HepG2 (cell line): Measurements from ENCODE around the gene ABHD17C. TPM values are rescaled to one million over a fixed set of nuclear protein-coding genes. Genes with fewer than 3 reads are reported as not detected.

Source experiments
- HDAC1 ChIP-seq: sonication (generic); formaldehyde crosslinking; IDR thresholded peaks from 2 replicates; pipeline ENCODE4 v1.5.1; 2020; ENCODE audit warnings: mild to moderate bottlenecking, missing genetic modification reagents
- HMG20A ChIP-seq: IDR thresholded peaks from 2 replicates; pipeline ENCODE4 v1.6.1; 2016; ENCODE audit warnings: borderline replicate concordance
- IKZF4 ChIP-seq: sonication (generic); formaldehyde crosslinking; IDR thresholded peaks from 2 replicates; pipeline ENCODE4 v1.5.1; 2020; ENCODE audit warnings: borderline replicate concordance, mild to moderate bottlenecking, low read depth, missing genetic modification reagents; ENCODE audit errors: not compliant biosample characterization
- MEF2D ChIP-seq: sonication (generic); formaldehyde crosslinking; IDR thresholded peaks from 2 replicates; pipeline ENCODE4 v1.5.1; 2020; ENCODE audit warnings: mild to moderate bottlenecking, missing genetic modification reagents
- NFIC ChIP-seq: IDR thresholded peaks from 2 replicates; pipeline ENCODE4 v1.6.1; 2012; ENCODE audit warnings: mild to moderate bottlenecking, low read length, inconsistent platforms
- NONO ChIP-seq, 2 experiments: fragments of 450-650 bp in 1 of 2; sonication (generic) in 1 of 2; formaldehyde crosslinking in 1 of 2; IDR thresholded peaks in 1 of 2; conservative IDR thresholded peaks in 1 of 2; 2 replicates each; pipeline versions ENCODE4 v1.6.1 to v1.8.0; 2017 to 2022; ENCODE audit warnings: mild to moderate bottlenecking in 1 of 2, missing genetic modification reagents in 1 of 2, moderate library complexity in 1 of 2
- NR3C1 ChIP-seq: sonication (generic); formaldehyde crosslinking; IDR thresholded peaks from 2 replicates; pipeline ENCODE4 v1.4.0; 2020; ENCODE audit warnings: missing genetic modification reagents
- TEAD2 ChIP-seq: sonication (generic); formaldehyde crosslinking; IDR thresholded peaks from 2 replicates; pipeline ENCODE4 v1.9.0; 2021; ENCODE audit warnings: missing genetic modification reagents
- ZC3H4 ChIP-seq: sonication (generic); formaldehyde crosslinking; IDR thresholded peaks from 2 replicates; pipeline ENCODE4 v1.4.0; 2020; ENCODE audit warnings: missing genetic modification reagents, borderline replicate concordance
- ZFP36 ChIP-seq: fragments of 150-350 bp; IDR thresholded peaks from 2 replicates; pipeline ENCODE4 v1.6.1; 2018; ENCODE audit warnings: borderline replicate concordance, low read length, low read depth; ENCODE audit not compliant: partially characterized antibody
- ZNF530 ChIP-seq: sonication (generic); formaldehyde crosslinking; IDR thresholded peaks from 2 replicates; pipeline ENCODE4 v1.5.0; 2020; ENCODE audit warnings: low read depth, mild to moderate bottlenecking, missing genetic modification reagents
- ZNF569 ChIP-seq: sonication (generic); formaldehyde crosslinking; IDR thresholded peaks from 2 replicates; pipeline ENCODE4 v1.5.0; 2020; ENCODE audit warnings: mild to moderate bottlenecking, missing genetic modification reagents, moderate library complexity, borderline replicate concordance
- ZNF615 ChIP-seq: sonication (generic); formaldehyde crosslinking; IDR thresholded peaks from 2 replicates; pipeline ENCODE4 v1.5.0; 2020; ENCODE audit warnings: mild to moderate bottlenecking, missing genetic modification reagents, borderline replicate concordance
- ZNF709 ChIP-seq: sonication (generic); formaldehyde crosslinking; IDR thresholded peaks from 2 replicates; pipeline ENCODE4 v1.5.0; 2020; ENCODE audit warnings: mild to moderate bottlenecking, missing genetic modification reagents
- ZNF747 ChIP-seq: sonication (generic); formaldehyde crosslinking; IDR thresholded peaks from 2 replicates; pipeline ENCODE4 v1.8.1; 2023; ENCODE audit warnings: missing genetic modification reagents, mild to moderate bottlenecking, borderline replicate concordance
- polyA plus RNA-seq, 8 experiments: library from polyadenylated mRNA; depleted of rRNA in 3 of 8; stranded (reverse) in 7 of 8; unstranded in 1 of 8; fragments of >200 nt; fragmentation: Illumina TruSeq in 4 of 8; extraction: Trizol in 4 of 8; gene quantifications; 2 replicates each; pipeline versions ENCODE4 v1.2.1 to v1.2.3, GENCODE V29; 2011 to 2016; ENCODE audit warnings: low read depth in 4 of 8, missing spikeins in 1 of 8, mixed read lengths in 1 of 8; ENCODE audit not compliant: insufficient read depth in 1 of 8
- total RNA-seq, 5 experiments: library from RNA; depleted of rRNA; stranded (reverse); fragments of >200 nt; fragmentation: Illumina TruSeq; extraction: Trizol; gene quantifications; 2 replicates each; pipeline ENCODE4 v1.2.3, GENCODE V29; 2016; ENCODE audit warnings: low read depth in 1 of 5
- TF ChIP-seq, protein P1 (sequence below): sonication (generic); formaldehyde crosslinking; IDR thresholded peaks from 2 replicates; pipeline ENCODE4 v1.8.0; 2022; ENCODE audit warnings: missing genetic modification reagents, mild to moderate bottlenecking, inconsistent platforms, borderline replicate concordance
- TF ChIP-seq, protein P2 (sequence below): sonication (generic); formaldehyde crosslinking; conservative IDR thresholded peaks from 2 replicates; pipeline ENCODE4 v1.8.0; 2022; ENCODE audit warnings: mild to moderate bottlenecking, moderate library complexity, missing genetic modification reagents
- TF ChIP-seq, protein P3 (sequence below): sonication (generic); formaldehyde crosslinking; conservative IDR thresholded peaks from 2 replicates; pipeline ENCODE4 v1.4.0; 2020; ENCODE audit warnings: missing genetic modification reagents
- TF ChIP-seq, protein P4 (sequence below): sonication (generic); formaldehyde crosslinking; IDR thresholded peaks from 2 replicates; pipeline ENCODE4 v1.4.0; 2020; ENCODE audit warnings: missing genetic modification reagents
- TF ChIP-seq, protein P5 (sequence below): sonication (generic); formaldehyde crosslinking; IDR thresholded peaks from 2 replicates; pipeline ENCODE4 v1.4.0; 2020; ENCODE audit warnings: missing genetic modification reagents

The ABHD17C gene
- total and polyA plus RNA-seq, 2 of the 13 experiments (the other 11 are each of a cell fraction or from before 2014, with no cell fraction given) = 2.9 to 3.9 TPM

DNA sequence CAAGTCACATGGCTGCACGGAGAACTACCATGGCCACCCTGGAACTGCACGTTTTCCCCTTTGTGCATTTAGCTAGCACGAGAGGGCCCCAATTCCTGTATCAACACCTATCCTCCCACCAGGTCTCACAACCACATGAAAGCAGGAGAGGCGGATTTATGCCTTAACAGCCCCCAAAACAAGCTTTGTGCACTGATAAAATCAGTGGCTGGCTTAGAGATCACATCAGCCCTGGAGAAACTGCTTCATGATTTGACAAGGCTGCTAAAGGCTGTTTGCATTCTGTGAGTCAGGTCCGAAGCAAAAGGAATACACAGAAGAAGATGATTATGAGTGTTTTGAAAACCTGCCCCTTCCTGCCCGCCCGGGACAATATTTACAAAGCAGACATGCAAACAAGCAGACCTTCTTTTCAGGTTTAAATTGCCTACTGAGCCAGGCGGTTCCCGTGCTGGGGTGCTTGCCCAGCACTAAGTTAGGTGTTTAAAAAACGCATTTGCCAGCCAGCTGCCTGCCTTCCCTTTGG lies 109.9 kb downstream of the ABHD17C start (continued):
- TF ChIP-seq, protein P1, sequence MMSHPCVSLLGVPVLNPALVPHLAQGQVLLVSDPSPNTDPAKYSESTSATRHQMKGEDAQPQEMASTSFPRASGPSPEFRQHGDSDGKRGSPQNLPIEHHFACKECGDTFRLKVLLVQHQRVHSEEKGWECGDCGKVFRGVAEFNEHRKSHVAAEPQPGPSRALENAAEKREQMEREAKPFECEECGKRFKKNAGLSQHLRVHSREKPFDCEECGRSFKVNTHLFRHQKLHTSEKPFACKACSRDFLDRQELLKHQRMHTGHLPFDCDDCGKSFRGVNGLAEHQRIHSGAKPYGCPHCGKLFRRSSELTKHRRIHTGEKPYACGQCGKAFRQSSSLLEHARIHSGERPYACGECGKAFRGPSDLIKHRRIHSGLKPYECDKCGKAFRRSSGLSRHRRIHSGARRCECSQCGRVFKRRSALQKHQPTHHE = no peak
- TF ChIP-seq NR3C1 (CRISPR knock-in tag) (no peak), NONO (IDR thresholded peaks at IDR 0.05) (no peak), NONO (CRISPR knock-in tag; conservative IDR thresholded peaks at IDR 0.05) (peak; percentile 51; the same call in 1 of the 2 replicates), ZC3H4 (CRISPR knock-in tag) (no peak), ZNF615 (CRISPR knock-in tag) (peak; percentile 31; the same call in 1 of the 2 replicates), TEAD2 (CRISPR knock-in tag) (no peak), MEF2D (peak; percentile 66), ZNF569 (CRISPR knock-in tag) (no peak), ZNF709 (CRISPR knock-in tag) (no peak), ZNF747 (peak; percentile 63; the same call in 1 of the 2 replicates), ZFP36 (no peak), HMG20A (peak; percentile 70), HDAC1 (CRISPR knock-in tag) (peak; percentile 63), IKZF4 (CRISPR knock-in tag) (no peak), NFIC (peak; percentile 76), ZNF530 (CRISPR knock-in tag) (no peak)
- TF ChIP-seq, protein P2, sequence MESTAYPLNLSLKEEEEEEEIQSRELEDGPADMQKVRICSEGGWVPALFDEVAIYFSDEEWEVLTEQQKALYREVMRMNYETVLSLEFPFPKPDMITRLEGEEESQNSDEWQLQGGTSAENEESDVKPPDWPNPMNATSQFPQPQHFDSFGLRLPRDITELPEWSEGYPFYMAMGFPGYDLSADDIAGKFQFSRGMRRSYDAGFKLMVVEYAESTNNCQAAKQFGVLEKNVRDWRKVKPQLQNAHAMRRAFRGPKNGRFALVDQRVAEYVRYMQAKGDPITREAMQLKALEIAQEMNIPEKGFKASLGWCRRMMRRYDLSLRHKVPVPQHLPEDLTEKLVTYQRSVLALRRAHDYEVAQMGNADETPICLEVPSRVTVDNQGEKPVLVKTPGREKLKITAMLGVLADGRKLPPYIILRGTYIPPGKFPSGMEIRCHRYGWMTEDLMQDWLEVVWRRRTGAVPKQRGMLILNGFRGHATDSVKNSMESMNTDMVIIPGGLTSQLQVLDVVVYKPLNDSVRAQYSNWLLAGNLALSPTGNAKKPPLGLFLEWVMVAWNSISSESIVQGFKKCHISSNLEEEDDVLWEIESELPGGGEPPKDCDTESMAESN (CRISPR knock-in tag) = peak; percentile 33; the same call in 1 of the 2 replicates
- TF ChIP-seq, protein P3, sequence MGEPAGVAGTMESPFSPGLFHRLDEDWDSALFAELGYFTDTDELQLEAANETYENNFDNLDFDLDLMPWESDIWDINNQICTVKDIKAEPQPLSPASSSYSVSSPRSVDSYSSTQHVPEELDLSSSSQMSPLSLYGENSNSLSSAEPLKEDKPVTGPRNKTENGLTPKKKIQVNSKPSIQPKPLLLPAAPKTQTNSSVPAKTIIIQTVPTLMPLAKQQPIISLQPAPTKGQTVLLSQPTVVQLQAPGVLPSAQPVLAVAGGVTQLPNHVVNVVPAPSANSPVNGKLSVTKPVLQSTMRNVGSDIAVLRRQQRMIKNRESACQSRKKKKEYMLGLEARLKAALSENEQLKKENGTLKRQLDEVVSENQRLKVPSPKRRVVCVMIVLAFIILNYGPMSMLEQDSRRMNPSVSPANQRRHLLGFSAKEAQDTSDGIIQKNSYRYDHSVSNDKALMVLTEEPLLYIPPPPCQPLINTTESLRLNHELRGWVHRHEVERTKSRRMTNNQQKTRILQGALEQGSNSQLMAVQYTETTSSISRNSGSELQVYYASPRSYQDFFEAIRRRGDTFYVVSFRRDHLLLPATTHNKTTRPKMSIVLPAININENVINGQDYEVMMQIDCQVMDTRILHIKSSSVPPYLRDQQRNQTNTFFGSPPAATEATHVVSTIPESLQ = no peak
- TF ChIP-seq, protein P4, sequence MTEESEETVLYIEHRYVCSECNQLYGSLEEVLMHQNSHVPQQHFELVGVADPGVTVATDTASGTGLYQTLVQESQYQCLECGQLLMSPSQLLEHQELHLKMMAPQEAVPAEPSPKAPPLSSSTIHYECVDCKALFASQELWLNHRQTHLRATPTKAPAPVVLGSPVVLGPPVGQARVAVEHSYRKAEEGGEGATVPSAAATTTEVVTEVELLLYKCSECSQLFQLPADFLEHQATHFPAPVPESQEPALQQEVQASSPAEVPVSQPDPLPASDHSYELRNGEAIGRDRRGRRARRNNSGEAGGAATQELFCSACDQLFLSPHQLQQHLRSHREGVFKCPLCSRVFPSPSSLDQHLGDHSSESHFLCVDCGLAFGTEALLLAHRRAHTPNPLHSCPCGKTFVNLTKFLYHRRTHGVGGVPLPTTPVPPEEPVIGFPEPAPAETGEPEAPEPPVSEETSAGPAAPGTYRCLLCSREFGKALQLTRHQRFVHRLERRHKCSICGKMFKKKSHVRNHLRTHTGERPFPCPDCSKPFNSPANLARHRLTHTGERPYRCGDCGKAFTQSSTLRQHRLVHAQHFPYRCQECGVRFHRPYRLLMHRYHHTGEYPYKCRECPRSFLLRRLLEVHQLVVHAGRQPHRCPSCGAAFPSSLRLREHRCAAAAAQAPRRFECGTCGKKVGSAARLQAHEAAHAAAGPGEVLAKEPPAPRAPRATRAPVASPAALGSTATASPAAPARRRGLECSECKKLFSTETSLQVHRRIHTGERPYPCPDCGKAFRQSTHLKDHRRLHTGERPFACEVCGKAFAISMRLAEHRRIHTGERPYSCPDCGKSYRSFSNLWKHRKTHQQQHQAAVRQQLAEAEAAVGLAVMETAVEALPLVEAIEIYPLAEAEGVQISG (CRISPR knock-in tag) = 0 out of 2 replicates have a peak, but pooled peaks have one; percentile 27
- TF ChIP-seq, protein P5, sequence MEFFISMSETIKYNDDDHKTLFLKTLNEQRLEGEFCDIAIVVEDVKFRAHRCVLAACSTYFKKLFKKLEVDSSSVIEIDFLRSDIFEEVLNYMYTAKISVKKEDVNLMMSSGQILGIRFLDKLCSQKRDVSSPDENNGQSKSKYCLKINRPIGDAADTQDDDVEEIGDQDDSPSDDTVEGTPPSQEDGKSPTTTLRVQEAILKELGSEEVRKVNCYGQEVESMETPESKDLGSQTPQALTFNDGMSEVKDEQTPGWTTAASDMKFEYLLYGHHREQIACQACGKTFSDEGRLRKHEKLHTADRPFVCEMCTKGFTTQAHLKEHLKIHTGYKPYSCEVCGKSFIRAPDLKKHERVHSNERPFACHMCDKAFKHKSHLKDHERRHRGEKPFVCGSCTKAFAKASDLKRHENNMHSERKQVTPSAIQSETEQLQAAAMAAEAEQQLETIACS (CRISPR knock-in tag) = no peak
